Keratinocyte (primary cell): ENCODE data around the gene AMIGO1. TPM values are rescaled to one million over a fixed set of nuclear protein-coding genes. Genes with fewer than 3 reads are reported as not detected.

ENCODE experiments used
- DNase-seq: peaks from one replicate; pipeline ENCODE4 v3.0.0-alpha.2; 2011; ENCODE audit warnings: low read depth, missing footprints, low spot score
- FAIRE-seq: peaks from 2 replicates; lab custom pipeline; 2011; peaks lifted over from hg19 to GRCh38; lab: Jason Lieb, UNC
- H2AFZ ChIP-seq: 2 replicates; pipeline ENCODE4 v1.6.0; 2012; ENCODE audit warnings: low read length, control low read depth, inconsistent platforms; ENCODE audit not compliant: control insufficient read depth
- H3K27ac ChIP-seq: 2 replicates; pipeline ENCODE4 v1.5.1; 2011; ENCODE audit warnings: low read length; ENCODE audit not compliant: control insufficient read depth, insufficient read depth
- H3K27me3 ChIP-seq: 3 replicates; pipeline ENCODE4 v1.6.0; 2011; ENCODE audit warnings: low read length; ENCODE audit not compliant: control insufficient read depth, insufficient read depth; ENCODE audit errors: extremely low read depth
- H3K36me3 ChIP-seq, 2 experiments: 2 replicates in 1 of 2; 3 replicates in 1 of 2; pipeline ENCODE4 v1.5.1; 2011; ENCODE audit warnings: low read length in 2 of 2, mild to moderate bottlenecking in 1 of 2; ENCODE audit not compliant: control insufficient read depth in 2 of 2, insufficient read depth in 2 of 2; ENCODE audit errors: extremely low read depth in 1 of 2
- H3K4me1 ChIP-seq: 3 replicates; pipeline ENCODE4 v1.5.1; 2011; ENCODE audit warnings: low read length; ENCODE audit not compliant: control insufficient read depth, insufficient read depth; ENCODE audit errors: extremely low read depth
- H3K4me2 ChIP-seq: 3 replicates; pipeline ENCODE4 v1.6.0; 2011; ENCODE audit warnings: low read depth, low read length; ENCODE audit not compliant: control insufficient read depth, insufficient read depth; ENCODE audit errors: extremely low read depth
- H3K4me3 ChIP-seq, 3 experiments: fragments of 200-600 bp in 1 of 3; sonication (generic) in 1 of 3; 2 replicates in 2 of 3; 3 replicates in 1 of 3; pipeline ENCODE4 v1.5.1; 2011 to 2016; ENCODE audit warnings: low read length in 3 of 3, mild to moderate bottlenecking in 3 of 3, control low read depth in 2 of 3, inconsistent platforms in 1 of 3, low read depth in 1 of 3, mixed read lengths in 1 of 3, mixed run types in 1 of 3, moderate library complexity in 1 of 3; ENCODE audit not compliant: control insufficient read depth in 2 of 3, insufficient read depth in 2 of 3; ENCODE audit errors: extremely low read depth in 1 of 3
- H3K79me2 ChIP-seq: 2 replicates; pipeline ENCODE4 v1.6.0; 2012; ENCODE audit warnings: low read length; ENCODE audit not compliant: control insufficient read depth, insufficient read depth
- H3K9ac ChIP-seq: 3 replicates; pipeline ENCODE4 v1.6.0; 2011; ENCODE audit warnings: low read length; ENCODE audit not compliant: control insufficient read depth, insufficient read depth; ENCODE audit errors: extremely low read depth
- H3K9me1 ChIP-seq: 3 replicates; pipeline ENCODE4 v1.6.0; 2011; ENCODE audit warnings: low read length; ENCODE audit not compliant: control insufficient read depth, insufficient read depth; ENCODE audit errors: extremely low read depth
- H3K9me3 ChIP-seq: 2 replicates; pipeline ENCODE4 v1.5.1; 2012; ENCODE audit warnings: low read depth, low read length; ENCODE audit not compliant: control insufficient read depth
- H4K20me1 ChIP-seq: 3 replicates; pipeline ENCODE4 v1.6.0; 2011; ENCODE audit warnings: low read length; ENCODE audit not compliant: control insufficient read depth, insufficient read depth; ENCODE audit errors: extremely low read depth
- EZH2 ChIP-seq: IDR thresholded peaks from one replicate; pipeline ENCODE4 v1.6.1; 2012; ENCODE audit warnings: inconsistent platforms, mild to moderate bottlenecking, low read length, moderate library complexity
- dilution Hi-C: fragments of 300-500 bp; cut with MboI; formaldehyde crosslinking; loops from one replicate; pipeline ENCODE4 v1.7.0; 2020; ENCODE audit warnings: low sequenced_read_pairs; ENCODE audit not compliant: extremely low pct_ligation_motif_present
- polyA plus RNA-seq, 5 experiments: library from polyadenylated mRNA; depleted of rRNA in 3 of 5; stranded (reverse) in 3 of 5; stranded (forward) in 1 of 5; unstranded in 1 of 5; fragments of >200 nt; gene quantifications; 1 replicate in 1 of 5; 2 replicates in 3 of 5; 3 replicates in 1 of 5; pipeline versions ENCODE4 v1.2.1 to v1.2.3, GENCODE V29; 2011 to 2012; ENCODE audit warnings: missing spikeins in 2 of 5, low read depth in 1 of 5, low replicate concordance in 1 of 5
- TF ChIP-seq, protein P1 (sequence below), 3 experiments: IDR thresholded peaks in 1 of 3; conservative IDR thresholded peaks in 1 of 3; optimal IDR thresholded peaks in 1 of 3; 2 replicates in 2 of 3; 3 replicates in 1 of 3; pipeline versions ENCODE3 to v1.5.1; 2011; ENCODE audit warnings: low read length in 3 of 3, mild to moderate bottlenecking in 3 of 3, moderate library complexity in 2 of 3, control low read depth in 1 of 3, inconsistent platforms in 1 of 3; ENCODE audit not compliant: insufficient read depth in 2 of 3; ENCODE audit errors: extremely low read depth in 1 of 3

The AMIGO1 gene
- polyA plus RNA-seq, 1 donor (not counting 4 experiments of a cell fraction or from before 2014, with no cell fraction given) = 0.26 TPM

DNA sequence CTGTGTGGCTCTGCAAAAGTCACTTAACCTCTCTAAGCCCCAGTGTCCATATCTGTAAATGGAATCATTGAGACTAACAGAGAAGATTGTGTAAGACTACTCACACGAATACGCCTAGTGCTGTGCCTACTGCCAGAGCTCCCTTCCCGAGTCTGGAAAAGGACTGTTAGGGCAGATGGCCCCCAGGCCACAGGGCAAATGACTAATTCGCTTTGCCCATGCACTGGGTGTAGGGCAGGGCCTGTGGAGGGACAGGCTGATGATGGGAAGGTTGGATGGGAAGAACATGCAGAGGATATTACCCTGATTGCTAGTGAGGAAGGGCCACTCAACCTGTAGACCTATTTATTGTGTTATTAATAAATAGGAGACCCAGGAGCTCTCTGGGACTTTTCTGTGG, 26.0 kb upstream of the AMIGO1 start:
- H3K27me3 ChIP-seq = no peaks in the 10 kb centered on the region
- H3K36me3 ChIP-seq = no peaks in the 10 kb centered on the region
- no peak overlapping the region for H2AFZ ChIP-seq
- DNase-seq (no peak), FAIRE-seq (no peak)
- dilution Hi-C loops = no loop called here
- no peak overlapping the region for H3K4me2 ChIP-seq
- TF ChIP-seq, protein P1, sequence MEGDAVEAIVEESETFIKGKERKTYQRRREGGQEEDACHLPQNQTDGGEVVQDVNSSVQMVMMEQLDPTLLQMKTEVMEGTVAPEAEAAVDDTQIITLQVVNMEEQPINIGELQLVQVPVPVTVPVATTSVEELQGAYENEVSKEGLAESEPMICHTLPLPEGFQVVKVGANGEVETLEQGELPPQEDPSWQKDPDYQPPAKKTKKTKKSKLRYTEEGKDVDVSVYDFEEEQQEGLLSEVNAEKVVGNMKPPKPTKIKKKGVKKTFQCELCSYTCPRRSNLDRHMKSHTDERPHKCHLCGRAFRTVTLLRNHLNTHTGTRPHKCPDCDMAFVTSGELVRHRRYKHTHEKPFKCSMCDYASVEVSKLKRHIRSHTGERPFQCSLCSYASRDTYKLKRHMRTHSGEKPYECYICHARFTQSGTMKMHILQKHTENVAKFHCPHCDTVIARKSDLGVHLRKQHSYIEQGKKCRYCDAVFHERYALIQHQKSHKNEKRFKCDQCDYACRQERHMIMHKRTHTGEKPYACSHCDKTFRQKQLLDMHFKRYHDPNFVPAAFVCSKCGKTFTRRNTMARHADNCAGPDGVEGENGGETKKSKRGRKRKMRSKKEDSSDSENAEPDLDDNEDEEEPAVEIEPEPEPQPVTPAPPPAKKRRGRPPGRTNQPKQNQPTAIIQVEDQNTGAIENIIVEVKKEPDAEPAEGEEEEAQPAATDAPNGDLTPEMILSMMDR (optimal IDR thresholded peaks at IDR 0.05 in 1 of 3, IDR thresholded peaks at IDR 0.05 in 1 of 3, conservative IDR thresholded peaks at IDR 0.05 in 1 of 3; ENCODE audit: extremely low read depth in 1 of 3, insufficient read depth in 2 of 3, low read length in 3 of 3) = no peak
- no peak for TF ChIP-seq EZH2
- H3K27ac ChIP-seq = no peak overlapping the region
- H4K20me1 ChIP-seq = no peaks in the 10 kb centered on the region
- H3K9me3 ChIP-seq = no peaks in the 10 kb centered on the region
- H3K9me1 ChIP-seq = no peaks in the 10 kb centered on the region
- no peak overlapping the region for H3K9ac ChIP-seq
- no peaks in the 10 kb centered on the region for H3K79me2 ChIP-seq
- peaks cover 6% of the 10 kb centered on the region for H3K4me1 ChIP-seq
- no peak overlapping the region for H3K4me3 ChIP-seq

- Histone ChIP-seq H3K36me3 (no peaks in the 10 kb centered on the region), H3K4me2 (no peak overlapping the region), H3K9me1 (no peaks in the 10 kb centered on the region), H3K4me1 (peaks cover 6% of the 10 kb centered on the region), H2AFZ (no peak overlapping the region), H4K20me1 (no peaks in the 10 kb centered on the region), H3K27me3 (no peaks in the 10 kb centered on the region), H3K79me2 (no peaks in the 10 kb centered on the region), H3K27ac (no peak overlapping the region), H3K9ac (no peak overlapping the region), H3K9me3 (no peaks in the 10 kb centered on the region), H3K4me3 (no peak overlapping the region)
- dilution Hi-C loops = no loop called here
- no peak for DNase-seq
- no peak for FAIRE-seq
- TF ChIP-seq EZH2 = no peak
- TF ChIP-seq, protein P1 (optimal IDR thresholded peaks at IDR 0.05 in 1 of 3, IDR thresholded peaks at IDR 0.05 in 1 of 3, conservative IDR thresholded peaks at IDR 0.05 in 1 of 3; ENCODE audit: extremely low read depth in 1 of 3, insufficient read depth in 2 of 3, low read length in 3 of 3) = no peak
These were observed 24.9 kb upstream of the AMIGO1 start for GRCh38 chr1:109534307-109534858.
